ENCODE results near the gene ZBTB32. TPM values are rescaled to one million over a fixed set of nuclear protein-coding genes. Genes with fewer than 3 reads are reported as not detected.

ZBTB32 gene
- total and polyA plus RNA-seq, 12 donors: 0.03 to 0.12 TPM; not detected in 10

DNA sequence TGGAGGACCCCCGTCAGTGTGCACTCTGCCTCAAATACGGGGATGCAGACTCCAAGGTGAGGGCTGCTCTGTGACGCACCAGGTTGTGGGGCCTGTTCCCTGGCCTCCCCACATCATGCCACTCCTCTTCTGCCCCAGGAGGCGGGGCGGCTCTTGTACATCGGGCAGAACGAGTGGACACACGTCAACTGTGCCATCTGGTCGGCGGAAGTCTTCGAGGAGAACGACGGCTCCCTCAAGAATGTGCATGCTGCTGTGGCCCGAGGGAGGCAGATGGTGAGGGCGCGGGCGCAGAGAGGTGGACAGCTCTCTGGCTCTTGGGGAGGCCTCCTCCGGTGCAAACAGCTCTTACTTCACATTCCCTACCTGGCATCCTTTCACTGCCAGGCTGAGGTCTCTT is 24.7 kb downstream of the ZBTB32 start:
- Histone ChIP-seq H3K27me3 (no peaks in the 10 kb centered on the region), H3K36me3 (peaks cover 8 to 100% (median 91%) of the 10 kb centered on the region in 9 donors), H3K9me3 (no peaks in the 10 kb centered on the region), H3K4me1 (no peaks in the 10 kb centered on the region), H3K27ac (no peak overlapping the region), H3K4me3 (no peak overlapping the region)
- ATAC-seq (no peak), DNase-seq (no peak)
- intact Hi-C loops (cut with DNase I): loop anchor here in 1 of 10 donors (2.0 kb wide), 1 partner anchor 68 kb away; no protein-coding TSS in a partner anchor
- TF ChIP-seq, protein P1, sequence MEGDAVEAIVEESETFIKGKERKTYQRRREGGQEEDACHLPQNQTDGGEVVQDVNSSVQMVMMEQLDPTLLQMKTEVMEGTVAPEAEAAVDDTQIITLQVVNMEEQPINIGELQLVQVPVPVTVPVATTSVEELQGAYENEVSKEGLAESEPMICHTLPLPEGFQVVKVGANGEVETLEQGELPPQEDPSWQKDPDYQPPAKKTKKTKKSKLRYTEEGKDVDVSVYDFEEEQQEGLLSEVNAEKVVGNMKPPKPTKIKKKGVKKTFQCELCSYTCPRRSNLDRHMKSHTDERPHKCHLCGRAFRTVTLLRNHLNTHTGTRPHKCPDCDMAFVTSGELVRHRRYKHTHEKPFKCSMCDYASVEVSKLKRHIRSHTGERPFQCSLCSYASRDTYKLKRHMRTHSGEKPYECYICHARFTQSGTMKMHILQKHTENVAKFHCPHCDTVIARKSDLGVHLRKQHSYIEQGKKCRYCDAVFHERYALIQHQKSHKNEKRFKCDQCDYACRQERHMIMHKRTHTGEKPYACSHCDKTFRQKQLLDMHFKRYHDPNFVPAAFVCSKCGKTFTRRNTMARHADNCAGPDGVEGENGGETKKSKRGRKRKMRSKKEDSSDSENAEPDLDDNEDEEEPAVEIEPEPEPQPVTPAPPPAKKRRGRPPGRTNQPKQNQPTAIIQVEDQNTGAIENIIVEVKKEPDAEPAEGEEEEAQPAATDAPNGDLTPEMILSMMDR (IDR thresholded peaks at IDR 0.05): no peak
- WGBS, 2 donors: 90 to 93% methylated on average over 18 of the region's 18 CpGs

DNA sequence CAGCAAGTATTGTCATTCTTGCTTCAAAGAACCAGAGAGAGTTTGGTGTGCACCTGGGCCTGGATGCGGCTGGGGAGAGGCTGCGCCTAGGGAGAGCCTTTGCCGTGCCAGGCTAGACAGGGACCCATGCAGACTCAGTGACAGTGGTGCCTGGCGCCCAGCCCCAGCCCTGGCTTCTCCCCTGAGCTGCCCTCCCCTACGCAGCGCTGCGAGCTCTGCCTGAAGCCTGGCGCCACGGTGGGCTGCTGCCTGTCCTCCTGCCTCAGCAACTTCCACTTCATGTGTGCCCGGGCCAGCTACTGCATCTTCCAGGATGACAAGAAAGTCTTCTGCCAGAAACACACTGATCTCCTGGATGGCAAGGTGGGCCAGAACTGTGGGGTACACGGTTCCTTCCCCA is 25.4 kb downstream of the ZBTB32 start:
- H3K27ac ChIP-seq: no peak overlapping the region
- 94 to 95% methylated on average over 11 of the region's 11 CpGs for WGBS, 2 donors
- DNase-seq: no peak
- H3K36me3 ChIP-seq: peaks cover 8 to 100% (median 87%) of the 10 kb centered on the region in 9 donors
- no peak overlapping the region for H3K4me3 ChIP-seq
- no peaks in the 10 kb centered on the region for H3K9me3 ChIP-seq
- TF ChIP-seq, protein P1 (IDR thresholded peaks at IDR 0.05): no peak
- ATAC-seq: no peak
- no peaks in the 10 kb centered on the region for H3K27me3 ChIP-seq
- intact Hi-C loops (cut with DNase I): loop anchor here in 1 of 10 donors (2.0 kb wide), 1 partner anchor 67 kb away; no protein-coding TSS in a partner anchor
- no peaks in the 10 kb centered on the region for H3K4me1 ChIP-seq

DNA sequence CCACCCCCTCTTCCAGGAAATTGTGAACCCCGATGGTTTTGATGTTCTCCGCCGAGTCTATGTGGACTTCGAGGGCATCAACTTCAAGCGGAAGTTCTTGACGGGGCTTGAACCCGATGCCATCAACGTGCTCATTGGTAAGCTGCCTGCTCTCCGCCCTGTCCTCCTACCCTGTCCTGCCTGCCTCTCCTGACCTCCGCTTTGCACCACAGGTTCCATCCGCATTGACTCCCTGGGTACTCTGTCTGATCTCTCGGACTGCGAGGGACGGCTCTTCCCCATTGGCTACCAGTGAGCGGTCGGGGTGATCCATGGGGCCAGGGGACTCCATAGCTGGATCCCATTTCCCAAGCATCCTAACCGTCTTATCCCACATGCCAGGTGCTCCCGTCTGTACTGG is 26.0 kb downstream of the ZBTB32 start:
- WGBS, 2 donors: 95 to 96% methylated on average over 18 of the region's 18 CpGs
- intact Hi-C loops (cut with DNase I): no loop called here
- H3K36me3 ChIP-seq: peaks cover 8 to 100% (median 82%) of the 10 kb centered on the region in 9 donors

DNA sequence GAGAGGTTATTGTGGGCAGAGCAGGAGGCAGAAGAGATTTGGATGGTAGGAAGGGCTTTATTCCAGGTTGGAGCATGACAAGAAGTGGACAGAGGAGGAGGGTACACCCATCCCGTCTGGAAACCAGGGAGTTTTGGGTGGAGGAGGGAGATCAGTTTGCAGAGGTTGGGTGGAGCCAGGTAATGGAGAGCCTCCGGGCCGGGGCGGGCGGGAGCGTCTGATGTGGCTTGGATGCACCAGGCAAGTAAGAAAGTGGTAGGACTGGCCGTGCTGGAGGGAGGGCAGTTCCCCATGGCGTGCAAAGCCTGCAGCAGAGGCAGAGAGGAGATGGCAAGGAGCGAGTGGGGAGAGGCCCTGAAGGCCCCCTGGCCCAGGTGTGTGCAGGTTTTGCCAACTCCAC is 27.0 kb downstream of the ZBTB32 start:
- no peak overlapping the region for H3K27ac ChIP-seq
- DNase-seq: no peak
- TF ChIP-seq, protein P1 (IDR thresholded peaks at IDR 0.05): no peak
- no peaks in the 10 kb centered on the region for H3K27me3 ChIP-seq
- peaks cover 8 to 100% (median 81%) of the 10 kb centered on the region in 9 donors for H3K36me3 ChIP-seq
- WGBS, 2 donors: 87 to 88% methylated on average over 9 of the region's 9 CpGs
- H3K4me1 ChIP-seq: no peaks in the 10 kb centered on the region
- ATAC-seq: no peak
- no peaks in the 10 kb centered on the region for H3K9me3 ChIP-seq
- intact Hi-C loops (cut with DNase I): no loop called here
- no peak overlapping the region for H3K4me3 ChIP-seq

More for the DNA sequence above, 26.0 kb downstream of the ZBTB32 start:
- Histone ChIP-seq H3K9me3 (no peaks in the 10 kb centered on the region), H3K27me3 (no peaks in the 10 kb centered on the region), H3K27ac (no peak overlapping the region), H3K4me3 (no peak overlapping the region), H3K4me1 (no peaks in the 10 kb centered on the region)
- TF ChIP-seq, protein P1 (IDR thresholded peaks at IDR 0.05): no peak
- no peak for DNase-seq
- ATAC-seq: no peak
